GM18508 (cell line): ENCODE data around the gene OTULIN.

Experiments used
- ATAC-seq: cut with Tn5 transposase; IDR thresholded peaks from one replicate; pipeline ENCODE4 v1.9.1; 2021; ENCODE audit warnings: moderate number of reproducible peaks; ENCODE audit not compliant: insufficient read depth, unreplicated experiment

OTULIN gene

GRCh38 chr5:14695152-14695551, 30.6 kb downstream of the OTULIN start:
- ATAC-seq = no peak

- no peak for ATAC-seq
Observed at GRCh38 chr5:14696057-14696456, 31.5 kb downstream of the OTULIN start.

GRCh38 chr5:14696851-14697250, 32.3 kb downstream of the OTULIN start:
- ATAC-seq = no peak

GRCh38 chr5:14698495-14698894, 34.0 kb downstream of the OTULIN start:
- ATAC-seq = no peak

- ATAC-seq = no peak
Observed at GRCh38 chr5:14699159-14699558, 34.6 kb downstream of the OTULIN start.

- no peak for ATAC-seq
Observed at GRCh38 chr5:14699807-14700400, 35.4 kb downstream of the OTULIN start.

GRCh38 chr5:14700478-14701436, 36.2 kb downstream of the OTULIN start:
- ATAC-seq = no peak

- no peak for ATAC-seq
Observed at GRCh38 chr5:14701556-14701955, 37.0 kb downstream of the OTULIN start.

GRCh38 chr5:14702238-14702839, 37.8 kb downstream of the OTULIN start:
- no peak for ATAC-seq

- ATAC-seq = no peak
Observed at GRCh38 chr5:14705556-14705955, 41.0 kb downstream of the OTULIN start.

- no peak for ATAC-seq
Observed at GRCh38 chr5:14706615-14707021, 42.1 kb downstream of the OTULIN start.

- ATAC-seq = no peak
Observed at GRCh38 chr5:14707811-14708390, 43.4 kb downstream of the OTULIN start.

GRCh38 chr5:14708551-14708950, 44.0 kb downstream of the OTULIN start:
- ATAC-seq = no peak

GRCh38 chr5:14710313-14710994, 45.9 kb downstream of the OTULIN start:
- no peak for ATAC-seq

GRCh38 chr5:14712131-14712530, 47.6 kb downstream of the OTULIN start:
- no peak for ATAC-seq

GRCh38 chr5:14712666-14713065, 48.1 kb downstream of the OTULIN start:
- ATAC-seq = no peak

GRCh38 chr5:14713476-14714390, 49.2 kb downstream of the OTULIN start:
- ATAC-seq = no peak

- no peak for ATAC-seq
Observed at GRCh38 chr5:14714706-14715105, 50.2 kb downstream of the OTULIN start.

- ATAC-seq = no peak
Observed at GRCh38 chr5:14715481-14715880, 51.0 kb downstream of the OTULIN start.
